Posterior vena cava (tissue), 2 donors: ENCODE data around the gene FBRSL1. TPM values are rescaled to one million over a fixed set of nuclear protein-coding genes. Genes with fewer than 3 reads are reported as not detected.

Experiments
- DNase-seq: peaks from one replicate; pipeline ENCODE4 v3.0.0-alpha.2; 2020; ENCODE audit warnings: low spot score
- intact Hi-C, 2 donors: fragments of 100-400 bp; cut with DNase I; formaldehyde crosslinking; loops; one replicate each; pipeline versions ENCODE4 v1.14.1 to v1.14.2; 2022 to 2023
- total RNA-seq, 2 donors: library from RNA; stranded (reverse); fragmentation: NEBNext Ultra II Directional; extraction: Animal tissue kit (Norgen Biotek cat#: 25700); gene quantifications; one replicate each; pipeline ENCODE4 v1.2.1, GENCODE V29; 2021
- donor health status: DM: yes; HTN: yes; CAD: no.
- donor health status: DM: yes; HTN: yes; CAD: no.

Gene FBRSL1
- total RNA-seq, 2 donors from 2014 or later, result 34.0 to 35.8 TPM

DNA sequence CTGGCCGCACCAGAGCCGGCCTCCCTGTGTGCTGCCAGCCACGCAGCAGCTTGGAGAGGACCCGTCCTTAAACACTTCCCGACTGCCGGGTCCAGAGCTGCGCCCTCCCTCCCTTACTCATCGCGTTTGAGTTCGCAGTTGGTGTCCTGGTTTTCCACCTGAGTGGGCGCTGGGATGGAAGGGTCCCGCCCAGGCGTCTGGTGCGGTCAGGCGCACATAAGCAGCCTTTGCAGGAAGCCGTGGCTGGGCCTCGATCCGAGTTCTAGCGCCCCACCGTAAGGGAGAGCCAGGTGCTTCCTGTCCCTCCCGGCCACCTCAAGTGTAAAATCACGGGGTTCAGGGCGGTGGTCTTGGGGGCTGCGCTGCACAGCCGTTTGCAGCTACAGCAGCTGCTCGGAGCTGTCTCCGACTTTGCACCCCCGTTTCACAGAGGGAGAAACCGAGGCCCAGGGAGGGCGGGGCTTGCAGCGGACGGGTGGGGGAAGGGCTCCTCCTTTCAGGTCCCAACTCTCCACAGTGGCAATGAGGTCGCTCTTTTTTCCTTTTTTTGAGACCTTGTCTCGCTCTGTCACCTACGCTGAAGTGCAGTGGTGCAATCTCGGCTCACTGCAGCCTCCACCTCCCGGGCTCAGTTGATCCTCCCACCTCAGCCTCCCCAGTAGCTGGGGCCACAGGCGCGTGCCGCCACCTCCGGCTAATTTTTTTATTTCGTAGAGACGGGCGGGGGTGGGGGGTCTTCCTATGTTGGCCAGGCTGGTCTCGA, 69.1 kb downstream of the FBRSL1 start:
- intact Hi-C loops, result no loop called here

DNA sequence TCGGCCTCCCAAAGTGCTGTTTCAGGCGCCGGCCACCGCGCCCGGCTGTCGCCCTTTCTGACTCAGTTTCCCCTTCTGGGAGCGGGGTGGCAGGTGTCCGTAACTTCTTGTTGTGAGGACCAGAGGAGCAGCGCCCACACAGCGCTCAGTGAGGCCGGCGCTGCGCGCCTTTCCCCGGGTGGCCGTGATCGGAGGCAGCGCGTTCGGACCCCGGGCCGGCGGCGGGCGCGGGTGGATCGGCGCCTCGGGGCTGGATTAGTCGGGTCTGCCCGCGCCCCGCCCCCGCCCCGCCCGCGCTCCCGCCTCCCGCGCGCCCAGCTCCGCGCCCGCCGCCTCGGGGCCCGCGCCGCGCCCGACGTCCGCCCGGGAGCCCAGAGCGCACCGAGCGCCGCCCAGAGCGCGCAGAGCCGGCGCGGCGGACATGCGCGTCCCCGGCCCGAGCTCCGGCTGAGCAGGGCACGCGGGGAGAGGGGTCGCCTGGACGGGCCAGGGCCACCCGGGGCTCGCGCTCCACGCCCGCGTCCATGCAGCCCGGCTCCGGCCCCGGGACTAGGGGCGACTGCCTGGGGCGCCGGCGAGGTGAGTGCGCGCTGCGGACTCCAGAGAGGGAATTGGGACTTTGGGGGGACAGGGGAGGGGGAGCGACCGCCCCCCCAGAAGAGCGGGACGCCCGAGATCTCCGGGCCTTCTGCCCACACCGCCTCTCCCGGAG, 69.9 kb downstream of the FBRSL1 start:
- DNase-seq, result no peak
- intact Hi-C loops, result no loop called here

More for the DNA sequence above, 69.1 kb downstream of the FBRSL1 start:
- DNase-seq, result no peak

DNA sequence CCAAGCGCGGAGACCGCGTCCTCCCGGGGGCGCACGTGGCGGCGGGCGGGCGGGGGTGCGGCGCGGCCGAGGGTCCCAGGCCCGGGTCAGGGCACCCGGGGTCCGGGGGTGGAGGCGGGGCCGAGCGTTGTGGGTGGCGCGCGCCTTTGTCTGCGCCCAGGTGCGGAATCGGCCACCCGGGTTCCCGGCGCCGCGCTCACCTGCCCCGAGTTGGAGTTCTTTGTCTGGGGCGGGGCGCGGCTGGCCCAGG, 70.3 kb downstream of the FBRSL1 start:
- intact Hi-C loops, result no loop called here
- DNase-seq, result no peak

DNA sequence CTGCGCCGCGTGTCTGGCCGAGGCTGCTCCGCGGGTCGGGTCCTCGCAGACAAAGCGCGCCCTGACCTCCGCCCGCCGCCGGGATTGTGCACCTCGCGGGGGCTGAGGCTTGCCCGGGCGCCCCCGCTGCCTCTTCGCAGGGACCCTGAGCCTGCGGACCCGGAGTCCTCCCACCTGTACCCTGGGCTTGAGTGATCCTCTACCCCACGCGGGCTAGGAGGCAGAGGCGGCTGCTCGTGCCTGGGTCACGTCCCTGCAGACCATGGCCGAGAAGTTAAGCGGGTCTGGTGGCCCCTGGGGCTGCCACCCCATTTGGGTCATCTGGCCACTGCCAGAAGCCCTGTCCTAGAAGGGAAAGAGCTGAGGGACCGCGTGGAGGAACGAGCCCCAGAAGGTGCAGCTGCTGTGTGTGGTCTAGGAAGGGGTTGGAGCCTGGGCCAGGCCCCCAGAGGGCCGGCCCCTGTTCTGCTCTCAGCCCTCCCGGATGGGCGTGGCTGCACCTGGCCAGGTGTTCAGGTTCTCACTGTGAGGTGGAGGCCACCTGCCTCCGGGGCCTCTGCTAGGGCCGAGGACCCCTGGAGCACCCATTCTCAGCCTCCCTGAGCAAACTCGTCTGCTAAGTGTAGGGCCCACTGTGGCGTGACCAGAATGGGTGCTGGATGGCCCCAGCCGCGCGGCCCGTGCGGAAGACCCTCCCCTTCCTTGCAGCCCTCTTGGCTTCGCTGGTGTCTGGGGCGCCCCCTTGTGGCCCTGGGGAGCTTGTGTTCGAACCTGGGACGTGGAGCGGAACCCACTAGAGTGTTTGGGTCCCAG, 70.9 kb downstream of the FBRSL1 start:
- intact Hi-C loops, result no loop called here
- no peak for DNase-seq

Other genes with a start within 250 kb of the FBRSL1 start
- not detected for gene GALNT9, start 160.6 kb upstream of the FBRSL1 start, total RNA-seq
- gene LRCOL1, start 120.4 kb downstream of the FBRSL1 start, total RNA-seq, result under 1 TPM; 0.62 to 0.65 TPM
- gene P2RX2, start 128.6 kb downstream of the FBRSL1 start, total RNA-seq, result not detected
- gene POLE, start 197.2 kb downstream of the FBRSL1 start, total RNA-seq, result 10 to 100 TPM; 16.6 to 21.2 TPM
- gene PXMP2, start 197.4 kb downstream of the FBRSL1 start, total RNA-seq, result 1 to 10 TPM; 7.1 to 9.5 TPM
- 10 to 100 TPM; 20.0 to 24.2 TPM for gene PGAM5, start 220.7 kb downstream of the FBRSL1 start, total RNA-seq